ENCODE results near the gene PPM1N.

- TF ChIP-seq, protein P1, sequence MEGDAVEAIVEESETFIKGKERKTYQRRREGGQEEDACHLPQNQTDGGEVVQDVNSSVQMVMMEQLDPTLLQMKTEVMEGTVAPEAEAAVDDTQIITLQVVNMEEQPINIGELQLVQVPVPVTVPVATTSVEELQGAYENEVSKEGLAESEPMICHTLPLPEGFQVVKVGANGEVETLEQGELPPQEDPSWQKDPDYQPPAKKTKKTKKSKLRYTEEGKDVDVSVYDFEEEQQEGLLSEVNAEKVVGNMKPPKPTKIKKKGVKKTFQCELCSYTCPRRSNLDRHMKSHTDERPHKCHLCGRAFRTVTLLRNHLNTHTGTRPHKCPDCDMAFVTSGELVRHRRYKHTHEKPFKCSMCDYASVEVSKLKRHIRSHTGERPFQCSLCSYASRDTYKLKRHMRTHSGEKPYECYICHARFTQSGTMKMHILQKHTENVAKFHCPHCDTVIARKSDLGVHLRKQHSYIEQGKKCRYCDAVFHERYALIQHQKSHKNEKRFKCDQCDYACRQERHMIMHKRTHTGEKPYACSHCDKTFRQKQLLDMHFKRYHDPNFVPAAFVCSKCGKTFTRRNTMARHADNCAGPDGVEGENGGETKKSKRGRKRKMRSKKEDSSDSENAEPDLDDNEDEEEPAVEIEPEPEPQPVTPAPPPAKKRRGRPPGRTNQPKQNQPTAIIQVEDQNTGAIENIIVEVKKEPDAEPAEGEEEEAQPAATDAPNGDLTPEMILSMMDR (IDR thresholded peaks at IDR 0.05; ENCODE audit: poor library complexity), result no peak
- TF ChIP-seq EZH2 (IDR thresholded peaks at IDR 0.05; ENCODE audit: borderline replicate concordance), result no peak
Observed at GRCh38 chr19:45462174-45462573, 36.1 kb upstream of the PPM1N start.

Measured in hepatocyte (in vitro differentiated cells).